ENCODE measurements around the gene ZNF502.

DNA sequence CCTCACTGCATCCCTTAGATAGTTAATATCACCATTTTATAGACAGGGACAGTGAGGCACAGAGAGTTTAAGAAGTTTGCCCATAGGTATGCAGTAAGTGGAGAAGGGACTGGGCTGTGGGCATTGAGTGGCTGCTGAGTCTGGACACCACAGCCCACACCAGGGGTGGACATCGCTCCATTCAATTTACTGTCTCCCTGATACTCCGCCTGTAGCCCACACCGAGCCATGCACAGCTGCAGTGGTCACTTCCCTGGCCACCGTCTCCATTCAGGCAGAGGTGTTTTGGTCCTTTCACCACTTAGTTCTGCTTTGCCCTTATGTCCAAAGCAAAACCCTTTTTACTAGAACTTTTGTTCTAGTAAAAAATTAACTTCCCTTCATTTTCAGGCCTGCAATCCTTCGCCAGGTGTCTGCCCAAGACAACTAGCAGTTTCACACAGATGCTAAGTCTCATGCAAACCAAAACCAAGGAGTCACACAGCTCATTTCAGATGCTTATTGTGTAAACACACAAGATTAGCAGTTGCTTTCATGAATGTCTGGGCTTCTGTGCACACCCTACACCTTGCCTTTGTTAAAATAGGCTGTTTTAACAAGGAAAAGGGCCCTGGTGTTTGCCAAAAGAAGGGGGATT, 33.9 kb upstream of the ZNF502 start:
- TF ChIP-seq, protein P1, sequence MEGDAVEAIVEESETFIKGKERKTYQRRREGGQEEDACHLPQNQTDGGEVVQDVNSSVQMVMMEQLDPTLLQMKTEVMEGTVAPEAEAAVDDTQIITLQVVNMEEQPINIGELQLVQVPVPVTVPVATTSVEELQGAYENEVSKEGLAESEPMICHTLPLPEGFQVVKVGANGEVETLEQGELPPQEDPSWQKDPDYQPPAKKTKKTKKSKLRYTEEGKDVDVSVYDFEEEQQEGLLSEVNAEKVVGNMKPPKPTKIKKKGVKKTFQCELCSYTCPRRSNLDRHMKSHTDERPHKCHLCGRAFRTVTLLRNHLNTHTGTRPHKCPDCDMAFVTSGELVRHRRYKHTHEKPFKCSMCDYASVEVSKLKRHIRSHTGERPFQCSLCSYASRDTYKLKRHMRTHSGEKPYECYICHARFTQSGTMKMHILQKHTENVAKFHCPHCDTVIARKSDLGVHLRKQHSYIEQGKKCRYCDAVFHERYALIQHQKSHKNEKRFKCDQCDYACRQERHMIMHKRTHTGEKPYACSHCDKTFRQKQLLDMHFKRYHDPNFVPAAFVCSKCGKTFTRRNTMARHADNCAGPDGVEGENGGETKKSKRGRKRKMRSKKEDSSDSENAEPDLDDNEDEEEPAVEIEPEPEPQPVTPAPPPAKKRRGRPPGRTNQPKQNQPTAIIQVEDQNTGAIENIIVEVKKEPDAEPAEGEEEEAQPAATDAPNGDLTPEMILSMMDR (optimal IDR thresholded peaks at IDR 0.05 in 1 of 3, IDR thresholded peaks at IDR 0.05 in 1 of 3, conservative IDR thresholded peaks at IDR 0.05 in 1 of 3; ENCODE audit: extremely low read depth in 1 of 3, insufficient read depth in 2 of 3, low read length in 3 of 3) = no peak
- TF ChIP-seq EZH2 (IDR thresholded peaks at IDR 0.05; ENCODE audit: low read length) = no peak

Data from keratinocyte (primary cell).